ENCODE measurements around the gene EPHA8.
A peak's percentile ranks its signal among the peaks of the same experiment; 100 is the strongest.

EPHA8 gene

DNA sequence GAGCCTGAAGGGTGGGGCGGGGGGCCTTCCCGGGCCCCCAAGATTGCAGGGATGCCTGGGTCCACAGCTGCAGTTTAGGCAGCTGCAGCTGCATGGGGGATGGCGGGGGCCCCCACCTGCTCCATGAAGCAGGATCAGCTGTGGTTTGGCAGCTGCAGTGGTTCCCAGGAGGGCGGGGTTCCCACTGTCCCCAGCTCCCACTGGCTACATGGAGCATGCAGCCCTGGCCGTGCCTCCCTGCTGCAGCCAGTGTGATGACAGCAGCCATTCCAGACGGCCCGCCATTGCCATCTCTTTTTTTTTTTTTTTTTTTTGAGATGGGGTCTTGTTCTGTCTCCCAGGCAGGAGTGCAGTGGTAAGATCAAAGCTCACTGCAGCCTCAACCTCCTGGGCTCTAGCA is 72.1 kb downstream of the EPHA8 start:
- peaks cover 0 to 10% (median 0%) of the 10 kb centered on the region in 3 experiments for H3K27me3 ChIP-seq (ENCODE audit: control insufficient read depth in 3 of 3, insufficient read depth in 3 of 3, low read depth in 1 of 3, low read length in 3 of 3)
- peaks cover 0 to 3% of the 10 kb centered on the region in 2 donors for H3K4me1 ChIP-seq (ENCODE audit: control insufficient read depth in 2 of 2, insufficient read depth in 1 of 2, low read depth in 1 of 2, low read length in 2 of 2)
- H2BK12ac ChIP-seq (ENCODE audit: low read length) = no peak overlapping the region
- H3K18ac ChIP-seq (ENCODE audit: low read length) = no peak overlapping the region
- no peak overlapping the region for H3K9ac ChIP-seq (ENCODE audit: low read depth, low read length, poor library complexity)
- H2BK15ac ChIP-seq (ENCODE audit: low read length) = no peak overlapping the region
- no peak overlapping the region for H2BK120ac ChIP-seq (ENCODE audit: low read depth, low read length)
- H3K4me3 ChIP-seq (ENCODE audit: low read length in 2 of 2) = no peak overlapping the region
- no peak overlapping the region for H3K4ac ChIP-seq (ENCODE audit: low read length)
- H3K36me3 ChIP-seq (replicated peaks in 1 of 2; ENCODE audit: control insufficient read depth in 2 of 2, insufficient read depth in 2 of 2, low read length in 2 of 2) = no peaks in the 10 kb centered on the region
- no CpG with 5 or more reads among the region's 7 CpGs for WGBS, 2 donors (ENCODE audit: extremely low coverage in 2 of 2, insufficient read length in 2 of 2, insufficient replicate concordance in 1 of 2)
- no peak overlapping the region for H2BK5ac ChIP-seq (ENCODE audit: low read length)
- H3K79me1 ChIP-seq (ENCODE audit: low read depth, low read length) = no peaks in the 10 kb centered on the region
- no peak overlapping the region for H3K23ac ChIP-seq (ENCODE audit: low read depth, low read length, poor library complexity)
- no peak overlapping the region for H3K4me2 ChIP-seq (ENCODE audit: insufficient read depth, low read length, poor library complexity, severe bottlenecking)
- H3K27ac ChIP-seq (replicated peaks; ENCODE audit: low read length) = no peak overlapping the region
- H3K14ac ChIP-seq (ENCODE audit: low read length) = no peak overlapping the region
- peak overlapping the region; percentile 39 for H2AK5ac ChIP-seq (ENCODE audit: low read depth, low read length)
- no peak overlapping the region for H4K8ac ChIP-seq (ENCODE audit: low read depth, low read length)
- H4K91ac ChIP-seq (ENCODE audit: low read depth, low read length, poor library complexity) = no peak overlapping the region
- no peak for DNase-seq (ENCODE audit: low spot score)
- H2AFZ ChIP-seq (ENCODE audit: low read length) = no peak overlapping the region
- no peaks in the 10 kb centered on the region for H3K9me3 ChIP-seq (replicated peaks in 1 of 2; ENCODE audit: control insufficient read depth in 2 of 2, insufficient read depth in 1 of 2, low read depth in 1 of 2, low read length in 2 of 2)

DNA sequence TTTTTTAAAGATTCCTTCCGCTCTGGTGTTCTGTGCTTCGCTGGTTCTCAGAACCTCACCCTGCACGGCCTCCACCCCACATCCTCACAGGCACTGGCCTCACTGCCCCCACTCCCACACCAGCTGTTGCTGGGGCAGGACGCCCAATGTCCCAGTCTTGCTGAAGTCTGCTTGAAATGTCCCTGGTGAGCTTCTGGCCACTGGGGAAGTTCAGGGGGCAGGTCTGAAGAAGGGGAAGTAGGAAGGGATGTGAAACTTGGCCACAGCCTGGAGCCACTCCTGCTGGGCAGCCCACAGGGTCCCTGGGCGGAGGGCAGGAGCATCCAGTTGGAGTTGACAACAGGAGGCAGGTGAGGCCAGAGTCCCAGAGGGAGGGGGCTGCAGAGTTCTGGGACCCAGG is 73.1 kb downstream of the EPHA8 start, which contains the start of gene C1QA:
Gene C1QA, plus strand, starts transcription at position 276 of the 400 bp plus-strand sequence. CDS start 989 bp downstream, outside the sequence.
- Histone ChIP-seq H2AK5ac (ENCODE audit: low read depth, low read length) (no peak within 1 kb of the TSS), H3K27ac (replicated peaks; ENCODE audit: low read length) (no peak within 1 kb of the TSS), H4K91ac (ENCODE audit: low read depth, low read length, poor library complexity) (no peak within 1 kb of the TSS), H3K9me3 (replicated peaks in 1 of 2; ENCODE audit: control insufficient read depth in 2 of 2, insufficient read depth in 1 of 2, low read depth in 1 of 2, low read length in 2 of 2) (no peaks in the 10 kb centered on the region), H3K4me3 (ENCODE audit: low read length in 2 of 2) (no peak within 1 kb of the TSS), H3K27me3 (ENCODE audit: control insufficient read depth in 3 of 3, insufficient read depth in 3 of 3, low read depth in 1 of 3, low read length in 3 of 3) (peaks cover 0 to 10% (median 0%) of the 10 kb centered on the region in 3 experiments), H4K8ac (ENCODE audit: low read depth, low read length) (no peak within 1 kb of the TSS), H3K4me2 (ENCODE audit: insufficient read depth, low read length, poor library complexity, severe bottlenecking) (no peak within 1 kb of the TSS), H3K79me1 (ENCODE audit: low read depth, low read length) (no peaks in the 10 kb centered on the region), H3K18ac (ENCODE audit: low read length) (no peak within 1 kb of the TSS), H2BK5ac (ENCODE audit: low read length) (no peak within 1 kb of the TSS), H2BK12ac (ENCODE audit: low read length) (no peak within 1 kb of the TSS), H3K36me3 (replicated peaks in 1 of 2; ENCODE audit: control insufficient read depth in 2 of 2, insufficient read depth in 2 of 2, low read length in 2 of 2) (no peaks in the 10 kb centered on the region), H2BK120ac (ENCODE audit: low read depth, low read length) (no peak within 1 kb of the TSS), H3K4me1 (ENCODE audit: control insufficient read depth in 2 of 2, insufficient read depth in 1 of 2, low read depth in 1 of 2, low read length in 2 of 2) (peaks cover 0 to 2% of the 10 kb centered on the region in 2 donors), H3K4ac (ENCODE audit: low read length) (no peak within 1 kb of the TSS), H3K14ac (ENCODE audit: low read length) (no peak within 1 kb of the TSS), H2BK15ac (ENCODE audit: low read length) (peak within 1 kb of the TSS; percentile 33), H3K23ac (ENCODE audit: low read depth, low read length, poor library complexity) (no peak within 1 kb of the TSS), H2AFZ (ENCODE audit: low read length) (no peak within 1 kb of the TSS), H3K9ac (ENCODE audit: low read depth, low read length, poor library complexity) (no peak within 1 kb of the TSS)
- DNase-seq (ENCODE audit: low spot score) = no peak
- WGBS, 2 donors (ENCODE audit: extremely low coverage in 2 of 2, insufficient read length in 2 of 2, insufficient replicate concordance in 1 of 2) = no CpG with 5 or more reads among the region's 5 CpGs

DNA sequence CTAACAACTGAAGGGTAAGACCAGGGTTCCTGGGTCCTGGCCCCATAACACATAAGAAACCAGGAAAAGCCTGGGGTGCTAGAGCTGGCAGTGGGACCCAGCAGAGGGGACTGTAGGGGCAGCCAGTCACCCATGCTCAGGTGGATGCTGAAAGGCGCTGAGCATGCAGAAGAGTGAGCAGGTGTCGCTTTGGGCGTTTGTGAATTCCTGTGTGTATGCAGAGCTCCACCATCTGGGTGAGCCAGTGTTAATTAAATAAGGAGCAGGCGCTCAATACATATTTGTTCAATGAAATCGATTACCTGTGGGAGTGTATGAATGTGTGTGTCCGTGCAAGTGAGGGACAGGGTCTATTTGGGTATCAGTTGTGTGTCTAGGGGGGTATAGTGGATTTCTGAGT is 73.6 kb downstream of the EPHA8 start:
- no CpG with 5 or more reads among the region's 6 CpGs for WGBS, 2 donors (ENCODE audit: extremely low coverage in 2 of 2, insufficient read length in 2 of 2, insufficient replicate concordance in 1 of 2)
- H3K27me3 ChIP-seq (ENCODE audit: control insufficient read depth in 3 of 3, insufficient read depth in 3 of 3, low read depth in 1 of 3, low read length in 3 of 3) = peaks cover 0 to 9% (median 0%) of the 10 kb centered on the region in 3 experiments
- H2AFZ ChIP-seq (ENCODE audit: low read length) = no peak overlapping the region
- no peak overlapping the region for H2BK120ac ChIP-seq (ENCODE audit: low read depth, low read length)
- no peak overlapping the region for H3K4me3 ChIP-seq (ENCODE audit: low read length in 2 of 2)
- H3K9ac ChIP-seq (ENCODE audit: low read depth, low read length, poor library complexity) = no peak overlapping the region
- no peak overlapping the region for H3K4ac ChIP-seq (ENCODE audit: low read length)
- H3K79me1 ChIP-seq (ENCODE audit: low read depth, low read length) = no peaks in the 10 kb centered on the region
- H2BK15ac ChIP-seq (ENCODE audit: low read length) = no peak overlapping the region
- no peak overlapping the region for H3K14ac ChIP-seq (ENCODE audit: low read length)
- H3K27ac ChIP-seq (replicated peaks; ENCODE audit: low read length) = no peak overlapping the region
- H3K36me3 ChIP-seq (replicated peaks in 1 of 2; ENCODE audit: control insufficient read depth in 2 of 2, insufficient read depth in 2 of 2, low read length in 2 of 2) = no peaks in the 10 kb centered on the region
- DNase-seq (ENCODE audit: low spot score) = no peak
- no peak overlapping the region for H2BK12ac ChIP-seq (ENCODE audit: low read length)
- H3K4me2 ChIP-seq (ENCODE audit: insufficient read depth, low read length, poor library complexity, severe bottlenecking) = no peak overlapping the region
- no peak overlapping the region for H2BK5ac ChIP-seq (ENCODE audit: low read length)
- no peak overlapping the region for H4K8ac ChIP-seq (ENCODE audit: low read depth, low read length)
- H2AK5ac ChIP-seq (ENCODE audit: low read depth, low read length) = no peak overlapping the region
- H3K18ac ChIP-seq (ENCODE audit: low read length) = no peak overlapping the region
- no peaks in the 10 kb centered on the region for H3K4me1 ChIP-seq (ENCODE audit: control insufficient read depth in 2 of 2, insufficient read depth in 1 of 2, low read depth in 1 of 2, low read length in 2 of 2)
- no peak overlapping the region for H4K91ac ChIP-seq (ENCODE audit: low read depth, low read length, poor library complexity)
- H3K9me3 ChIP-seq (replicated peaks in 1 of 2; ENCODE audit: control insufficient read depth in 2 of 2, insufficient read depth in 1 of 2, low read depth in 1 of 2, low read length in 2 of 2) = no peaks in the 10 kb centered on the region
- no peak overlapping the region for H3K23ac ChIP-seq (ENCODE audit: low read depth, low read length, poor library complexity)

DNA sequence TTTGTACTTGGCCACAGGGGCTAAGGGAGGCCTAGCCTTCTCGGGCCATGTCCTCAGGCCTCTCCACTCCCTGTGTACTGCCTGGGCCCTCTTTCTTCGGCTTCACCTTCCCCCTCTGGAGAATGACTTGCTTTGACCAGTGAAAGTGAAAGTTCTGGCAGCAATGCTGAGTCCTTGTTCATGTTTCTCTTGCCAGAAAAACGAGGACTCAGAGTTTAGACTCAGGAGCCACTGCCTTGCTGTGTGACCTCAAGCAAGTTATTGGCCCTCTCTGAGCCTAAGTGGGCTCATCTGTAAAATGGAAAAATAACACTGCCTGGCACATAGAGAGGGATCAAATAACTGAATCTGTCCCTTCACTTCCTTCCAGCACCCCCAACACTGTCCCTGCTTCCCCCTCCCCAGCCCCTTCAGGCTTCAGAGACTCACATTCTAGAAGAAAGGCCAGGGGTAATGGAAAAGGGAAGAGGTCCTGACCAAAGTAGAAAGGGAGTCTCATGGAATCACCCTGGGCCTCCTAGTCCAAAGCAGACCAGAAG is 74.7 kb downstream of the EPHA8 start:
- Histone ChIP-seq H3K4ac (ENCODE audit: low read length) (no peak overlapping the region), H4K8ac (ENCODE audit: low read depth, low read length) (no peak overlapping the region), H3K79me1 (ENCODE audit: low read depth, low read length) (no peaks in the 10 kb centered on the region), H2BK5ac (ENCODE audit: low read length) (no peak overlapping the region), H3K36me3 (replicated peaks in 1 of 2; ENCODE audit: control insufficient read depth in 2 of 2, insufficient read depth in 2 of 2, low read length in 2 of 2) (no peaks in the 10 kb centered on the region), H2BK15ac (ENCODE audit: low read length) (peak overlapping the region; percentile 33), H3K9me3 (replicated peaks in 1 of 2; ENCODE audit: control insufficient read depth in 2 of 2, insufficient read depth in 1 of 2, low read depth in 1 of 2, low read length in 2 of 2) (no peaks in the 10 kb centered on the region), H2BK120ac (ENCODE audit: low read depth, low read length) (no peak overlapping the region), H3K4me1 (ENCODE audit: control insufficient read depth in 2 of 2, insufficient read depth in 1 of 2, low read depth in 1 of 2, low read length in 2 of 2) (no peaks in the 10 kb centered on the region), H2AFZ (ENCODE audit: low read length) (no peak overlapping the region), H4K91ac (ENCODE audit: low read depth, low read length, poor library complexity) (no peak overlapping the region), H3K14ac (ENCODE audit: low read length) (no peak overlapping the region), H2AK5ac (ENCODE audit: low read depth, low read length) (no peak overlapping the region), H3K4me2 (ENCODE audit: insufficient read depth, low read length, poor library complexity, severe bottlenecking) (no peak overlapping the region), H2BK12ac (ENCODE audit: low read length) (no peak overlapping the region), H3K18ac (ENCODE audit: low read length) (no peak overlapping the region), H3K23ac (ENCODE audit: low read depth, low read length, poor library complexity) (no peak overlapping the region), H3K9ac (ENCODE audit: low read depth, low read length, poor library complexity) (no peak overlapping the region), H3K27ac (replicated peaks; ENCODE audit: low read length) (no peak overlapping the region), H3K27me3 (ENCODE audit: control insufficient read depth in 3 of 3, insufficient read depth in 3 of 3, low read depth in 1 of 3, low read length in 3 of 3) (peaks cover 0 to 16% (median 0%) of the 10 kb centered on the region in 3 experiments), H3K4me3 (ENCODE audit: low read length in 2 of 2) (no peak overlapping the region)
- WGBS, 2 donors (ENCODE audit: extremely low coverage in 2 of 2, insufficient read length in 2 of 2, insufficient replicate concordance in 1 of 2) = no CpG with 5 or more reads among the region's 3 CpGs
- DNase-seq (ENCODE audit: low spot score) = no peak

Measured in neuronal stem cell (in vitro differentiated cells).